ENCODE measurements around the gene MDC1.

The MDC1 gene

GRCh38 chr6:30681766-30682142, 35.3 kb downstream of the MDC1 start:
- peaks cover 87% of the 10 kb centered on the region for H3K79me2 ChIP-seq (ENCODE audit: control insufficient read depth, low read length)
- TF ChIP-seq CTCF (IDR thresholded peaks at IDR 0.05; ENCODE audit: low read depth, low read length, poor library complexity, severe bottlenecking) (no peak), EZH2phosphoT487 (IDR thresholded peaks at IDR 0.05; ENCODE audit: borderline replicate concordance, low read length) (no peak)
- H3K36me3 ChIP-seq (ENCODE audit: control insufficient read depth, low read length), result peaks cover 94% of the 10 kb centered on the region

GRCh38 chr6:30679765-30680535, 37.1 kb downstream of the MDC1 start:
- H3K27me3 ChIP-seq (ENCODE audit: control insufficient read depth, low read length), result no peaks in the 10 kb centered on the region
- peak overlapping the region; percentile 82 for H3K4me2 ChIP-seq (ENCODE audit: low read length)
- peaks cover 61% of the 10 kb centered on the region for H3F3A ChIP-seq (ENCODE audit: control insufficient read depth, insufficient read depth)
- peak overlapping the region; percentile 88 for H3K4me3 ChIP-seq (ENCODE audit: low read length)
- peak overlapping the region; percentile 90 for H3K27ac ChIP-seq (ENCODE audit: low read depth, low read length)
- no peaks in the 10 kb centered on the region for H3K9me2 ChIP-seq (replicated peaks; ENCODE audit: control insufficient read depth, low read length)
- H3K4me1 ChIP-seq (ENCODE audit: control insufficient read depth, low read length), result peaks cover 37% of the 10 kb centered on the region
- H3K36me3 ChIP-seq (ENCODE audit: control insufficient read depth, low read length), result peaks cover 89% of the 10 kb centered on the region
- peaks cover 69% of the 10 kb centered on the region for H3K79me2 ChIP-seq (ENCODE audit: control insufficient read depth, low read length)
- TF ChIP-seq EZH2phosphoT487 (IDR thresholded peaks at IDR 0.05; ENCODE audit: borderline replicate concordance, low read length), result no peak
- no peak for TF ChIP-seq CTCF (IDR thresholded peaks at IDR 0.05; ENCODE audit: low read depth, low read length, poor library complexity, severe bottlenecking)
- no peaks in the 10 kb centered on the region for H3K9me3 ChIP-seq (ENCODE audit: control insufficient read depth, insufficient read depth, low read length)
- peaks cover 11% of the 10 kb centered on the region for H4K20me1 ChIP-seq (ENCODE audit: control insufficient read depth, insufficient read depth, low read depth, low read length)

More at GRCh38 chr6:30681766-30682142, 35.3 kb downstream of the MDC1 start:
- H3K27ac ChIP-seq (ENCODE audit: low read depth, low read length), result peak overlapping the region; percentile 90
- H3K4me2 ChIP-seq (ENCODE audit: low read length), result peak overlapping the region; percentile 82
- H3K9me2 ChIP-seq (replicated peaks; ENCODE audit: control insufficient read depth, low read length), result no peaks in the 10 kb centered on the region
- H3K27me3 ChIP-seq (ENCODE audit: control insufficient read depth, low read length), result no peaks in the 10 kb centered on the region
- peaks cover 51% of the 10 kb centered on the region for H3F3A ChIP-seq (ENCODE audit: control insufficient read depth, insufficient read depth)
- H3K4me1 ChIP-seq (ENCODE audit: control insufficient read depth, low read length), result peaks cover 33% of the 10 kb centered on the region
- peak overlapping the region; percentile 88 for H3K4me3 ChIP-seq (ENCODE audit: low read length)
- peaks cover 11% of the 10 kb centered on the region for H4K20me1 ChIP-seq (ENCODE audit: control insufficient read depth, insufficient read depth, low read depth, low read length)
- no peaks in the 10 kb centered on the region for H3K9me3 ChIP-seq (ENCODE audit: control insufficient read depth, insufficient read depth, low read length)

GRCh38 chr6:30678964-30679726, 37.9 kb downstream of the MDC1 start:
- peak overlapping the region; percentile 90 for H3K27ac ChIP-seq (ENCODE audit: low read depth, low read length)
- H4K20me1 ChIP-seq (ENCODE audit: control insufficient read depth, insufficient read depth, low read depth, low read length), result peaks cover 11% of the 10 kb centered on the region
- peaks cover 82% of the 10 kb centered on the region for H3K36me3 ChIP-seq (ENCODE audit: control insufficient read depth, low read length)
- H3F3A ChIP-seq (ENCODE audit: control insufficient read depth, insufficient read depth), result peaks cover 57% of the 10 kb centered on the region
- H3K27me3 ChIP-seq (ENCODE audit: control insufficient read depth, low read length), result no peaks in the 10 kb centered on the region
- H3K79me2 ChIP-seq (ENCODE audit: control insufficient read depth, low read length), result peaks cover 61% of the 10 kb centered on the region
- peak; percentile 95 for TF ChIP-seq CTCF (IDR thresholded peaks at IDR 0.05; ENCODE audit: low read depth, low read length, poor library complexity, severe bottlenecking)
- TF ChIP-seq EZH2phosphoT487 (IDR thresholded peaks at IDR 0.05; ENCODE audit: borderline replicate concordance, low read length), result no peak
- peak overlapping the region; percentile 82 for H3K4me2 ChIP-seq (ENCODE audit: low read length)
- no peaks in the 10 kb centered on the region for H3K9me2 ChIP-seq (replicated peaks; ENCODE audit: control insufficient read depth, low read length)
- peak overlapping the region; percentile 88 for H3K4me3 ChIP-seq (ENCODE audit: low read length)
- peaks cover 38% of the 10 kb centered on the region for H3K4me1 ChIP-seq (ENCODE audit: control insufficient read depth, low read length)
- no peaks in the 10 kb centered on the region for H3K9me3 ChIP-seq (ENCODE audit: control insufficient read depth, insufficient read depth, low read length)

All from DOHH2 (cell line).